Gastrocnemius medialis (tissue), 4 donors: Measurements from ENCODE around the gene CCDC33.

Experiments used
- CTCF ChIP-seq, 5 experiments: fragments of 450-650 bp in 3 of 5; fragments of 200-600 bp in 2 of 5; sonication (generic) in 2 of 5; IDR thresholded peaks in 4 of 5; conservative IDR thresholded peaks in 1 of 5; 1 replicate in 4 of 5; 2 replicates in 1 of 5; pipeline ENCODE4 v1.5.1; 2016 to 2019; ENCODE audit warnings: antibody characterized with exemption in 5 of 5, mild to moderate bottlenecking in 3 of 5, moderate library complexity in 3 of 5
- POLR2A ChIP-seq, 2 donors: fragments of 450-650 bp; IDR thresholded peaks; one replicate each; pipeline ENCODE4 v1.6.1; 2017; ENCODE audit warnings: antibody characterized with exemption in 2 of 2, mild to moderate bottlenecking in 2 of 2, moderate library complexity in 2 of 2

GRCh38 chr15:74200412-74200815 is 35.7 kb upstream of the CCDC33 start:
- TF ChIP-seq CTCF (IDR thresholded peaks at IDR 0.05 in 4 of 5, conservative IDR thresholded peaks at IDR 0.05 in 1 of 5) (no peak), POLR2A (IDR thresholded peaks at IDR 0.05) (no peak)
